ENCODE measurements around the gene HOXB8.

Gene HOXB8

DNA sequence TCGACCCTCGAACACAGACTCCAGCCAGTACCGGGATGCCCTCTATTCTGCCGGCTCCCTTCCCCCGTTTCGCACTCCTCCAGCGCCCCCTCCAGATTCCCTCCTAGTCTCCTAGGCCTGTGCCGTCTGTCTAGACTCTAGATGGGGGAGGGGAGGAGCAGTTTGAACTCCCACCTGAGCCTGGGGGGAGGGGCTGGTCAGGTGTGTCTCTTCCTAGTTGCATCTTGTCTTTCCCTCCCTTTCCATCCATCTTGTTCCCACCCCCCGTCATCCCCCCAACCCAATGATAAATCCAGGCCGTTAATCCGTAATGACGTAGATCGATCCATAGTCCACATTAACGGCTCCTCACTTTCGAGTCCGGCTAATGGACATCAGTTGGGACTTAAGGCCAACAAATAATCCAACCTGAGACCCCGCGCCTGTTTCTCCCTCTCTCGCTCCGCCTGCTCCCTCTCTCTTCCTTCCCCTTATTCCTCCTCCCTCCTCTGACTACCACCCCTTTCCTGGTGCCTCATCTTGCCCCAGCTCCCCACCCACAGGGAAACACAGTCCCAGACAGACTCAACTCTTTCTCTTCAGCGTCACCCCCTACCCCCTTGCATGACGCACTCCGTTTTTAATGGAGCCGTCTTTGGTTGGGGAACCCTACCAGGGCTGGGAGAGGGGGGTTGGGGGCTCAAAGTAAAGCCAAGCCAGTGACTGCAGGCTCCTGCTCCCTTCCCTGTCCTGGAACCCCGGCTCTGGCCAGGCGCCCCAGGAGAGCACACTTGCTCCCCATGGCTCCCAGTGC lies 18.2 kb downstream of the HOXB8 start:
- FAIRE-seq (peak; percentile 55), DNase-seq (ENCODE audit: insufficient read length, low spot score) (no peak)

DNA sequence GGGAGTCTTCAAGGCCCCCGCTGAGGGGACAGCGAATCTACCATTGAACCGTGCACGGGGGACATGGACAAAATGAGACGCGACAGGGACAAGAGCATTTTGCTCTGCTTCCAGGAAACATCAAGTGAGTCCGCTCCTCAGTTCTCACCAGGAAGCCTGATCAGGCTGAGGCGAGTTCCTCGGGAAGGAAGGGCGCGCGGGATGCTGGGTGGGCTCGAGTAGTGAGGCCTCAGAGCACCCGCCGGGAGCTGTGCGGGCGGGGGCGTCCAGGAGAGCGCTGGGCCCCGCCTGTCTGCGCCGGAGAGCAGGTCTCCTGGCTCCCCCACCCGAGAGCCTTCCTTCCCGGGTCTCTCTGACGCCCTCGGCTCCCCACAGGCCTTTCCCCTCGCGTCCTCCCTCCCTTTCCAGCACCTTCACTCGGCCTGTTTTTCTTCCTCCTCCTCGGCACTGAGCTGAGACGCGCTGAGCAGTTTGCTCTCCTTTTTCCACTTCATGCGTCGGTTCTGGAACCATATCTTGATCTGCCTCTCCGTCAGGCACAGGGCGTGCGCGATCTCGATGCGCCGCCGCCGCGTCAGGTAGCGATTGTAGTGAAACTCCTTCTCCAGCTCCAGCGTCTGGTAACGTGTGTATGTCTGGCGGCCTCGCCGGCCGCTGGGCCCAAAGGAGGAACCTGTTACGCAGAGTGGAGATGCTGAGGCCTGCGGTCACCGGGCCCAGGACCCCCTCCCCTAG lies 18.9 kb downstream of the HOXB8 start:
- peak; percentile 31 for FAIRE-seq

DNA sequence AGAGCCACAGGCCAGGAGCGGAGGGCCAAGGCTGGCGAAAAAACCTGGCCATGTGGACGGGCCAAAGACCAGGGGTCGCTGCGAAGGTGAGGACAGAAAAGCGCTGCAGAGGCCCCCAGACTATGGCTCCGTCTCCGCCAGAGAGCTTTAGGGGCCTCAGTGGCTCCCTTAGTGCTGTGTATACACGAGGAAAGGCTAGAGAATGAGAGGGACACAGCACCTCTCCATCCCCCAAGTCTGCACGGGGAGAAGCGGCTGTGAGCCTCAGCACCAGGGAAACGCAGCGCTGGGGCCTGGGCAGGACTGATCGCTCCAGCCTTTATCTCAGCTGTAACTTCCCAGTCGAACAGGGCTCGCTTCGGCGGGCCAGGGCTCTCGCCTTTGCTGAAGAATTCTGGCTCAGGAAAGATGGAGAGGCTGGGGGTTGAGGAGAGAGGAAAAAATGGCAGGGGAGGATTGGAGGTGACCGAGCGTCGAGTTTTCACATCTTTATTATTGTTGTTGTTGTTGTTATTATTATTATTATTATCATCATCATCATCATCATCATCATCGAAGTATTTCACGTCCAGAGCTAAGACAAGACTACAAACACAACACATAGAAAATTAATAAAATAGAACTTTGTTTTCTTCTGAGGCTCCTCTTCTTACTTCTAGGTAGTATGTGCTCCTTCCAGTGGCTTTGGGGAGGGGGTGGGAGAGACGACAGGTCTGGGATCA lies 19.7 kb downstream of the HOXB8 start:
- FAIRE-seq (no peak), DNase-seq (ENCODE audit: insufficient read length, low spot score) (no peak)

More for the DNA sequence above, 18.9 kb downstream of the HOXB8 start:
- DNase-seq (ENCODE audit: insufficient read length, low spot score), result no peak

DNA sequence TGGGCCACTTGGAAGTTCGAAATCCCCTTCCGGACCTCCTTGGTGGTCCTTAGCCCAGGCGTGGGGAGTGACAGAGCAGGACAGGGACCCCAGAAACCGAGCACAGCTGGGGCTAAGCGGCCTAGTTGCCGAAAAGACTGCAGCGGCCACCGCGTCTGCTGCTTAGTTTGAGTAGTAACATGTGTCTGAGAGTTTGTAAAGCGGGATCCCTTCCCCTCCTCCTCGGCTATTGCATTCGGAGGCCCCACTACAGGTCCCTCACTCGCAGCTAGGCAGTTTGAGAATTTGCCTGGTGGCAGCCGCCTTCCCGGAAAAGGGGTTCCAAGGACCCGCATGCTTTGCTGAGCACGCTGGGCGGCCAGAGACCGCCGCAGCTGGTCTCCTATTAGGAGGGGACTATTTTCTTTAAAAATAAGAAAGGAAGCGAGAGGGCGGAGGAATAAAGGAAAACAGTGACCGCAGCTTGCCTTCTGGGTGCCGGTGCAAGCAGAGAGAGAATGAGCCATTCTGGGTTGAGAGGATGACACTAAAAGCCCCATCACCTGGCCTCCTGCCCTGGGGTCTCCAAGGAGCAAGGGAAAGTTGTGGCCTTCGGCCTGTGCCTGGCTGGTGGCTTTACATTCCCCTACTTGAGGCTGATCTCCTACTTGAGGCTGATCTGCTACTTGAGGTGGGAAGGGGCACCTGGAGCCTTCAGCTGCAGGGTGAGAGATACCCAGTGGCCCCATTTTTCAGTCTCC lies 20.4 kb downstream of the HOXB8 start:
- FAIRE-seq (no peak), DNase-seq (ENCODE audit: insufficient read length, low spot score) (no peak)

DNA sequence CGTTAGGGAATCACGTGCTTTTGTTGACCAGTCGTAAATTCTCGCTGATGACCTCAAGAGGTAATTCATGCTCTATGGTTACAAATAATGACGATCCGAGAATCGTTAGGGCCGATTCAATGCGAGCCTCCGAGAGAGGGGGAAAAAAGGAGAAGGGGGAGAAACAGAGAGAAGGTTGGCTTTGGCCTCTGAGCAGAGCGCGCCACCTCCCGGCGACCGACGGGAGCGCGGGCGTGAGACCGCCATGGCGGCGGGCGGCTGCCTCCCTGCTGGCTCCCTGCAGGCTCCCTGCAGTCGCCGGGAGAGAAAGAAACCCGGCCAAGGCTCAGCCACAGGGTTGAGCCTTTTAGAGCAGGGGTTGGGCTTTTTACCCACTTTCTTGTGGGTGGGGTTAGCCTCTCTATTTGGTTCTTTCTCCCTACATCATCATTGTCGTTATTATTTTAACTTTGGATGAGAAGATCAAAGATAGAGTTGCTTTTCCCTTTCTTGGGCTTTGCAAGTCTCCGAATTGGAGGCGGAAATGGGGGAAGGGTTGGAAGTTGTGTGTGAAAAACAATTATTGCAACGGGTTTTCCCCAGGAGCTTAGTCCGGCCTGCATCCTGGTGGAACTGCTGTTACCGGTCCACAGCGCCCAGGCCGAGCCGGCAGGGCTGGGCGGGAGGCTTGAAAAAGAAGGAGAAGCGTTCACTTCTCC lies 21.1 kb downstream of the HOXB8 start:
- FAIRE-seq (peak; percentile 94), DNase-seq (ENCODE audit: insufficient read length, low spot score) (peak; percentile 86)

DNA sequence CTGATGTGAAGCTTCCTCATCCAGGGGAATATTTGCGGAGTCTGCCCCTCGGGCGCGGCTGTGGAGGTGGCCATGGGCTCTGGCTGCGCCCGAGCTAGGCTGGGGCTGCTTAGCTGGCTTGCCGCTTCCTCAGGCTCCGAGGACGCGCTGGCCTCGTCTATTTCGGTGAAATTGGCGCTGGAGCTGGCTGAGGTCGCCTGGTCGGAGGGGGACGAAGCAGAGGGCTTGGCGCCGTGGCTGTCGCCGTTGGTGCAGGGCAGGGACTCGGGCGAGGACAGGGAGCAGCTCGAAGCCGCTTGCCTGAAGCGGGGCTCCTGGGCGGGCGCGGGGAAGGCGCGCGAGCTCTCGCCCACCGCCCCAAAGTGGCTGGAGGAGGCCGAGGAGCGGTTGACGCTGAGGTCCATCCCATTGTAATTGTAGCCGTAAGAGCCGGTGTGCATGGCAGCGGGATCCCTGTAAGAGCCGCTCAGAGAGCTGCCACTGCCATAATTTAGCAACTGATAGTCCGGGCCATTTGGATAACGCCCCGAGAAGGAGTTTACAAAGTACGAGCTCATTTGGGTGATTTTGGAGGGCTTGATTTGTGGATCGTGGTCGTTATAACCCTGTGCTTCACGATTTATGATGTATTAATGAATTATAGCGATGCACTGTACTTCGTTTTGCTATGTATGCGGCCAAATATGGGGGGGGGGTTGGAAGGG lies 21.8 kb downstream of the HOXB8 start, which contains the start of gene HOXB5:
Gene HOXB5 (minus strand): TSS at position 654 of the 704 bp plus-strand sequence. CDS start 97 bp downstream, at position 557.
- DNase-seq (ENCODE audit: insufficient read length, low spot score) (no peak), FAIRE-seq (peak; percentile 28)

DNA sequence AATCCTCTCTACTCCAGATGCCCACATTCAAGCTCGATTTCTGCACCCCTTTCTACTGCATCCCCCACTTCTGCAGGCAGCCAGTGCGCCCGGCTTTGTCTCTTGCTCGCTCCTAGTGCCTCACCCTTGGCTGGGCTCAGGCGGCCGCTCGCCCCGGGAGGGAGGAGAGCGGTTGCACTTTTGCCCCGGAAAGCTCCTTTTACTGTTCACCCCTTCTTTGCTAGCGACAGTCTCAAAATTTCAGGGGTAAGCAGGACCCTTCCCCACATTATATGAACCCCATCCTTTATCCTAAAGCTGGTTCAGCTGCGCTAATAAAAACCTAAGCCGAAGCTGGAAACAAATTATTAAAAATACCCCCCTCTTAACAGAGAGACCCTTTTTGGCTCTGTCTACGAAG lies 22.5 kb downstream of the HOXB8 start:
- FAIRE-seq (no peak), DNase-seq (ENCODE audit: insufficient read length, low spot score) (no peak)

DNA sequence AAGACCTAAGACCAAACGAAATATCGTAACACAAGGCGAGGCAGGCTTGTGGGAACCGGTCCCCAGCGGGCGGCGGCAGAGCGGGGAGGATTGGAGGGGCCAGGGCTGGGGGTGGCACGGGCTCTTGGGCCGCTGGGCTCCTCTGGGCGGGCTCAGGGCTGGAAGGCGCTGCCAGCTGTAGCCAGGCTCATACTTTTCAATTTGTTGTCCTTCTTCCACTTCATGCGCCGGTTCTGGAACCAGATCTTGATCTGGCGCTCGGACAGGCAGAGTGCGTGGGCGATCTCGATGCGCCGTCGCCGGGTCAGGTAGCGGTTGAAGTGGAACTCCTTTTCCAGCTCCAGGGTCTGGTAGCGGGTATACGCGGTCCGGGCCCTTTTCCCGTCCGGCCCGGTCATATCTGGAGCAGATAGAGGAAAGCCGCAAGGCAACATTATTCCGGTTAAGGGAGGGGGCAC lies 23.0 kb downstream of the HOXB8 start:
- FAIRE-seq (no peak), DNase-seq (ENCODE audit: insufficient read length, low spot score) (no peak)

DNA sequence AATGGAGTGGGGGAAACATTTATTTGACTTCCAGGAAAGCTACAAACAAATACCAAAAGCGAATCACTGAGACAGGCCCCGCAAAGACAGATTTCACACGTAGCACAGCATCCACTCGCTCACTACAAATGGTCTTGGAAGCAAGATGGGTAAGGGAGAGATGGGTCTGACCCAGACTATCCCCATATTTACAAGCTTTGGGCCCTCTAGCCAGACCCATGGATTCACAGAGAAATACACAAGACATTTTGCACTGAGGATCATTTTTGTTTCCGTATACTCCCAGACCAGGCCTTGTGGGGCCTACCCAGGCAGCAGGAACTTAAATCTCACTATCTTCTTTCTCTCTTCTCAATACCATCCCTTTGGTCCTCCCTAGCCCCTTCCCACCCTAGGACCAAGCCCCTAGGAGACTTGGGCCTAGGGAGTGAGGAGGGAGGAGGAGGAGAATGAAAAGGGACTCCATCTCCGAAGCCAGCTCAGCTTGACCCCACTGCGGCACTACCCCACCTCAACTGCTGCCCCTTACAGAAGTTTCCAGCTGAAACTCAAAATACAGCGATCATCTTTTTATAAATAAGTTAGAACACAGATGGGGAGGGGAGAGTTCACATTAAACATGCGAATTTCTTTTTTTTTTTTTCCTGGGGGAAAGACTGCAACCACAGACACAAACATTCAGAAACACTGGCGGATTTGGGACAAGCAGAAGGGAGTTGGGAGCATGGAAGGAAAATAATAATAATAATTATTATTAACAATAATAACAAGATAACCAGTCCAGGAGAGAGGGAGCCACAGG lies 23.6 kb downstream of the HOXB8 start:
- no peak for FAIRE-seq
- no peak for DNase-seq (ENCODE audit: insufficient read length, low spot score)

DNA sequence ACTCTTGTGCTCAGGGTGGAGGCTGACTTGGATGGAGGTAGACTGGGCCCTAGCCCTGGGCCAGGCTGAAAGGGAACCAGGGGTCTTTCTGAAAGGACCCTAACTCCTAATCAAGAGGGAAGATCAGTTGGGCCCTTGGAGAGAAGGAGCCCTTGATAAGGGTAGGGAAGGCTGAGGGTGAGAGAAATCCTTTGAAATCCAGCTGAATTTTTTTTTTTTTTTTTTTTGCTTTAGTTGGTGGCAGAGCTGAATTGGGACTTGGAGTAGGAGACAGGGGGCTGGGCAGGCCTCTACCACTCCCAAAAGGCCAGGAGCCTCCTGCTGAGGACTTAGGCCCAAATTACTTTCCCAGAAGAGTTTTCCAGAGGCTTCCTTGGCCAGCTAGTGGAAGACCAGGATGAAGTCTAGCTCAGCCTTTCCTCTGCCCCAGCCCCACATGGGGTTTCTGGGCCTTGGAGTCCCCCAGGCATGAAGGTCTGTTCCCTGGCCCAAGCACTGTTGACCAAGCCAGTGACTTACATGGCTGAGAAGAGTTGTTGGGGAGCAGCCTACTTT lies 24.4 kb downstream of the HOXB8 start:
- FAIRE-seq (no peak), DNase-seq (ENCODE audit: insufficient read length, low spot score) (no peak)

DNA sequence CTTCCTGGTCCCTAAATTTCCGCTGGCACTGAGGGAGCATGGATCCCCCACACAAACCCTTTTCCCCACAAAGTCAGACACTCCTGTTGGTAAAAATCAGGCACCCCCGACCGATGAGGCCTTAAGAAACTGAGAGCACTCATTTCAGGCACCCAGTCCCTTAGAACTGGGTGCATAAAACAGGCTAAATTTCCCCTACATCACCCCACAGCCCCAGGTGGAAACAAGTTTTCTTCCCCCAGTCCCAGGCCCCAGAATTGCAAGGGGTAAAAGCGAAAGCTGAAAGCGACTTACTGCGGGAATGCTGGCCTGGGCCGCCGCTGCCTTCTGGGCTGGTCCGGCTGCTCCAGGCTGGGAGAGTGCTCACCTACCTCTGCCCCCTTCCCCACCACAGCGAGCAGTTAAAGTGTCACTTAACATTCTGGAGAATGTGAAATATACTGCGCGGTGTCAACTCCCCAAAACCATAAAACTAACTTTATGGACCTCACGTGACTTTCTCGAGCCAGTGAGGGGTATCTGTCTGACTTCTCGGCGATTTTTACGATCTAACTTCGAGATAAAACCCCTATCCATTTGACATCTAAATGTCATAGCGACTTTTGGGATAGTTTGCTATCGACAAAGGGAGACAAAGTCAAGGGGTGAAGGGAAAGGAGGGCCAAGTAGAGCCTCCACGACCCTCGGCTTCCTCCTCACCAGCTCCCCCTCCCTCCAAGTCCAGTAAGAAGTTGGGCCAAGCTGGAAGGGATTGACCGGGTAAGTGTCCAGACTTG lies 25.1 kb downstream of the HOXB8 start, which contains the start of gene HOXB3:
Gene HOXB3 (minus strand): TSS at position 411 of the 776 bp plus-strand sequence. CDS start 37,767 bp downstream, outside the sequence.
- no peak for DNase-seq (ENCODE audit: insufficient read length, low spot score)
- FAIRE-seq, result peak; percentile 28

DNA sequence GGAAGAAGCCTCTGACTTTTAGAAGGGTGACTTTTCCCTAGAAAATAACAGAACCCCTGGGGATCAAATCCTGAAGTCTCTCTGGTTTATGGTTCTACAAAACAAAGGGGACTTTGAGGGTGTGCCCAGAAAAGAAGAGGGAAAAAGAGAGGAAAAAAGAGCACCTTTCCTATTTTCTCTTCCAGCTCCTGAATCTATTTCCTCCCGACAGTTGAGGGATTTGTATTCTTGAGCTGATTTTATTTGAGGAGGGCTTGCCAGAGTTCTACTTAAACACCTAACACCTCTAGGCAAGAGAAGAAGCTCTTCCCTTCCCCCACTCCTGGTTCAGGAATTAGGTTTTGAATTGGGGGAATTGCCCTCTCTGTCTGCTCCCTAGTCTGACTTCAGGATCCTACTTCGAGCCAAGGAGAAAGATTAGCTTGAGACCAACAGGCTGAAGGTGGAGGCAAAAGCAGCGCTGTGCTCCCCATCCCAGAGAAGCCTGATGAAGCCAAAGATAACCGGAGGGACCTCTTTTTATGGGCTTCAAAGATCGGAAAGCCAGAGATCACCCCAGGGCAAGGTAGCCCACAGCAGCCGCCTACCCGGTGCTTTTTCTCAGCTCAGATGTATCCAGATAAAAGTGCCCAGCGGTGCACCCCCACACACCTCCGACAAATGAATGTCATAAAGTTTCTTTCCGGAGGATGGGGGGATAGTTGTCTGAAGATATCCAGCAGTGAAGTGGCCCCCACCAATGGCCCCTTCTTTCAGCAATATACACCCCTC lies 25.8 kb downstream of the HOXB8 start:
- no peak for FAIRE-seq
- no peak for DNase-seq (ENCODE audit: insufficient read length, low spot score)

DNA sequence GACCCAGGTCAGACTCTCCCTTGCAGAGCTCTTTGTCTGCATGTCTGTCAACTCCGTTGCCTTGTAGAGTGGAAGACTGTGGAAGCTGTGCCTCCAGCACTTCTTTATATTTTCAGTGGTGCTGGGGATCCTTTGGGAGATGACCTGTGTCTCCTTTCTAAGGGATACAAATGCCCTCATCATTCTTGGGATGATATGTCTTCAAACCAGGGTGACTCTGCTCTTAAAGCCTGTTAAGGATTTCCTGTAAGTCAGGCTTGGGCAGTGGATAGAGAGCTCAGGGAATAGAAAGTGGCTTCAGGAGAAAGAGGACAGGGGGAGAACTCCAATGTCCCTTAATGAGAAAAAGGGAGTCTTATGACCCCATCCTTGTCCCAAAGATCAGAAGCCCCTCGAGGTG lies 26.6 kb downstream of the HOXB8 start:
- FAIRE-seq (no peak), DNase-seq (ENCODE audit: insufficient read length, low spot score) (no peak)

DNA sequence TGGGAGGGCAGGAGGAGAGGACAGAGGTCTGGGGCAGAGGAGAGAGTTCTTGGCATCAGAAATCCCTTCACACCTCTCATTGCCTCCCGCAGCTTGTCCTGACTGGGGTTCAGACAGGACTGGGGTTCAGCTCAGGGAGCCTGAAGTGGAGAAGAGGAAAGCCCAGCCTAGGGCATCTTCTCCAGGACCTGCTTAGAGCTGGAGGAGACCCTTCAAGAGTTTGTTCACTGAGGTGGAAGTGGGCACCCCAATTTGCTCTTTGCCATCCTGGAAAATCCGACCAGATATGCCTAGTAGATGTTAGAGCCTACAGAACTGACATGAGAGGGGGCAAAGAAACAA lies 27.0 kb downstream of the HOXB8 start:
- FAIRE-seq (no peak), DNase-seq (ENCODE audit: insufficient read length, low spot score) (no peak)

DNA sequence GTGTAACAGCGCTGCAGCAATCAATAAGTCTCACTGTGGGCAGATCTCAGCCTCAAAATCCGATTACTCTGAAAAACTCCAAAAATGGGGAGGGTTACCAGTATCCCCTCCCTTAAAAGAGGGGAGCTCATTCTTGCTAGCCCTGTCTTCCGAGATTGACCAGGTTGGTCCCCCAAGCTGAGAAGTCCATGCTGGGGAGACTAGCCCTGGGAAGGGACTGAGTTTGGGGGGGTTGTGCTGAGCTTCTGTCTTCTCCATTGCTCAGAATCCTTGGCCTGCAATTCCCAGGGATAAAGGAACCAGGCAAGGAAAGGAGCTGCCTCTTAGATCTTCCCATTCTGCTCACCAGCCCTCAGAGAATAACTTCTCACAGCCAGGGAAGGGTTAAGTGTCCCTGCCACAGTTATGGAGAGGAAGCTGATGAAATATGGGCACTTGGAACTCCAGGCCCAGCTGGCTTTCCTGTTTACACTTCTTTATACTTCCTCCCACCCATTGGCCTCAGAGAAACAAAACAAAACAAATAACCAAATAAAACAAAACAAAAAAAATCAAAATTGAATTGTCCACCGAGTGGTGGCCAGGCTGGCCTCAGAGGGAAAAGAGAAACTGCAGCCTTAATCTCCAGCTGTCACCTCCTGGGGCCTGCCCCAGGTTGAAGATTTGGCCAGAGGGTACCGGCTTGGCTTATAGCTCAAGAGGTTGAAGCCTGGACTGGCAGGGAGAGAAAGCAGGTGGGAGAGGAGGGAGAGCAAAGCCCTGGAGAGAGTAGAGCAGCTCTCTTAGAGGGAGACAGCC lies 27.6 kb downstream of the HOXB8 start:
- FAIRE-seq (no peak), DNase-seq (ENCODE audit: insufficient read length, low spot score) (no peak)
